ENCODE measurements around the gene TBC1D19. TPM values are rescaled to one million over a fixed set of nuclear protein-coding genes. Genes with fewer than 3 reads are reported as not detected.
"Not testable (repeated sequence)": the region's sequence is repeated elsewhere in the genome, so short reads cannot be mapped to it uniquely, and the experiment has no call there.

The TBC1D19 gene
- total and polyA plus RNA-seq, 2 experiments from 2014 or later = 18.1 to 25.0 TPM

DNA sequence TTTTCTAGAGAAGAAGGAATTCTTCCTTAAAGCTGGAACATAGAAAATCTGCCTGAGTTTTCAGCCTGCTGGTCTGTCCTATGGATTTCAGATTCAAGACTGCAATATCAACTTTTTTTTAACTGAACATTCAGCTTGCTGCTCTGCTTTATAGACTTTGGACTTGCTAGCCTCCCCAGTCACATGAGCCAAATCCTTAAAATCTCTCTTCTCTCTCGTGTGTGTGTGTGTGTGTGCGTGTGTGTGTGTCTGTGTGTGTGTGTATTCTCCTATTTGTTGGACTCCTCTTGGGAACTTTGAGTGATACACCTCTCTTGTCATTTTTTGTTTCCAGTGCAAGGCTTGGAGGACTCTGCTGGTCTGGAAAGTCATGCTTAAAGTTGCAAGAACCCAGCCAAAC lies 6.8 kb upstream of the TBC1D19 start:
- H3K9me3 ChIP-seq (ENCODE audit: low read depth) = no peaks in the 10 kb centered on the region
- peaks cover 14% of the 10 kb centered on the region for H3F3A ChIP-seq (ENCODE audit: insufficient read depth)
- in situ Hi-C loops (cut with MboI) = no loop called here

DNA sequence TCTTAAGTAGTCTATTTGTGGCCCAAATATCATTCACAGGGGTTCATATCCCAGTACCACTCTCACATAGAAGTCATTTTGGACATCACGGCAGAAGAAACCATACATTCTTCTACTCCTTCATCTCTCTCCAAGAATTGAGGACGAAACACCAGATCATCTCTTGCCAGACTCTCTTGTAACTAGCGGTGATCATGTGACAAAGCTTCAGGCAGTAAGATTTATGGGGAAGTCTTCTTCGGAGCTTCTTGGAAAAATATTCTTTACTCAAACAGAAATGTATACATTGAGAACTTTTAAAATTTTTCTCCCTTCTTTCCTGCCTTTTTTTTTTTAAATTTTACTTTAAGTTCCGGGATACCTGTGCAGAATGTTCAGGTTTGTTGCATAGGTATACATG lies 4.7 kb upstream of the TBC1D19 start:
- no peaks in the 10 kb centered on the region for H3K9me2 ChIP-seq (ENCODE audit: insufficient read depth)
- no peaks in the 10 kb centered on the region for H3K79me2 ChIP-seq (ENCODE audit: insufficient read depth)
- H3K4me1 ChIP-seq (ENCODE audit: insufficient read depth) = peaks cover 18% of the 10 kb centered on the region
- no peak overlapping the region for H2AFZ ChIP-seq
- no peak overlapping the region for H3K4me3 ChIP-seq
- H3K4me2 ChIP-seq (ENCODE audit: unreplicated experiment) = no peak overlapping the region
- H3K9ac ChIP-seq = no peak overlapping the region
- no peak for DNase-seq
- WGBS, 2 experiments (ENCODE audit: low coverage in 1 of 2, low lambda C conversion rate in 2 of 2, missing lambda C conversion rate in 2 of 2) = 80 to 88% methylated on average over 5 of the region's 5 CpGs
- no peaks in the 10 kb centered on the region for H3K36me3 ChIP-seq (ENCODE audit: low read depth)
- in situ Hi-C loops (cut with MboI) = no loop called here
- no peak overlapping the region for H3K27ac ChIP-seq
- H3F3A ChIP-seq (ENCODE audit: insufficient read depth) = peaks cover 19% of the 10 kb centered on the region
- TF ChIP-seq EZH2 (IDR thresholded peaks at IDR 0.05; ENCODE audit: insufficient read depth, poor library complexity, severe bottlenecking) = no peak
- no peak for TF ChIP-seq EZH2phosphoT487 (IDR thresholded peaks at IDR 0.05; ENCODE audit: insufficient read depth, low read depth)
- H3K9me3 ChIP-seq (ENCODE audit: low read depth) = no peaks in the 10 kb centered on the region
- H3K27me3 ChIP-seq (replicated peaks; ENCODE audit: insufficient read depth) = no peaks in the 10 kb centered on the region
- no peaks in the 10 kb centered on the region for H4K20me1 ChIP-seq (ENCODE audit: insufficient read depth)

More for the DNA sequence above, 6.8 kb upstream of the TBC1D19 start:
- TF ChIP-seq EZH2phosphoT487 (IDR thresholded peaks at IDR 0.05; ENCODE audit: insufficient read depth, low read depth) (no peak), EZH2 (IDR thresholded peaks at IDR 0.05; ENCODE audit: insufficient read depth, poor library complexity, severe bottlenecking) (no peak)
- Histone ChIP-seq H3K36me3 (ENCODE audit: low read depth) (no peaks in the 10 kb centered on the region), H3K4me3 (no peak overlapping the region), H3K9ac (no peak overlapping the region), H3K27ac (no peak overlapping the region), H3K4me2 (ENCODE audit: unreplicated experiment) (no peak overlapping the region), H4K20me1 (ENCODE audit: insufficient read depth) (no peaks in the 10 kb centered on the region), H2AFZ (no peak overlapping the region), H3K9me2 (ENCODE audit: insufficient read depth) (no peaks in the 10 kb centered on the region), H3K79me2 (ENCODE audit: insufficient read depth) (no peaks in the 10 kb centered on the region), H3K4me1 (ENCODE audit: insufficient read depth) (peaks cover 24% of the 10 kb centered on the region), H3K27me3 (replicated peaks; ENCODE audit: insufficient read depth) (no peaks in the 10 kb centered on the region)
- no peak for DNase-seq
- 69 to 76% methylated on average over 2 of the region's 2 CpGs for WGBS, 2 experiments (ENCODE audit: low coverage in 1 of 2, low lambda C conversion rate in 2 of 2, missing lambda C conversion rate in 2 of 2)

DNA sequence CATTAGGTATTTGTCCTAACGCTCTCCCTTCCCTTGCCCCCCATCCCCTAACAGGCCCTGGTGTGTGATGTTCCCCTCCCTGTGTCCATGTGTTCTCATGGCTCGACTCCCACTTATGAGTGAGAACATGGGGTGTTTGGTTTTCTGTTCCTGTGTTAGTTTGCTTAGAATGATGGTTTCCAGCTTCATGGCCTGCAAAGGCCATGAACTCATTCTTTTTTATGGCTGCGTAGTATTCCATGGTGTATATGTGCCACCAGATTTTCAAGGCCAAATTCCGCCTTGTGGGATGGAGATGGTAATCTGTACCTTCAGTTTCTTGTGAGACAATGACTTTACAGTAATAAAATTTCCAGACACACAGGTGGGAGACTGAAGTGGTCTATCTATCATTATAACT lies 2.5 kb upstream of the TBC1D19 start:
- H3K4me3 ChIP-seq; H3K27ac ChIP-seq; DNase-seq; H3K9ac ChIP-seq; H3F3A ChIP-seq (ENCODE audit: insufficient read depth); H4K20me1 ChIP-seq (ENCODE audit: insufficient read depth); H3K9me2 ChIP-seq (ENCODE audit: insufficient read depth); H3K27me3 ChIP-seq (replicated peaks; ENCODE audit: insufficient read depth); H3K9me3 ChIP-seq (ENCODE audit: low read depth); in situ Hi-C loops (cut with MboI); H3K36me3 ChIP-seq (ENCODE audit: low read depth); H2AFZ ChIP-seq; H3K4me2 ChIP-seq (ENCODE audit: unreplicated experiment); H3K4me1 ChIP-seq (ENCODE audit: insufficient read depth): not testable (repeated sequence)
- H3K79me2 ChIP-seq (ENCODE audit: insufficient read depth) = peaks cover 20% of the 10 kb centered on the region
- 89 to 90% methylated on average over 4 of the region's 4 CpGs for WGBS, 2 experiments (ENCODE audit: low coverage in 1 of 2, low lambda C conversion rate in 2 of 2, missing lambda C conversion rate in 2 of 2)

DNA sequence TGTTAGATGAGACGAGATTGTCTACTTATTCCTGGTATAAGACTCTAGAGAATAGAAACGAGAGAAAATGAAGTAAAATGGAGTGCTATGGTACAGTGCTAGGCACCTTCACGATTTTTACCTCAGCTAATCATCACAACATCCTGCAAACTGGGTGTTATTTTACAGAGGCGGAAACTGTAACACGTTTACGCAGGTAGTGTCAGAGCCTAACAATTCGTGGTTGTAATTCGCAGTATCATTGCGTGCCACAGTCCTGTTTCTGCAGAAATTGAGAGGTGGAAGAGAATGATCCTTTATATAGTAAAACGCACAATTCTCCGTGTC lies 383 bp upstream of the TBC1D19 start:
- Histone ChIP-seq H3K9me3 (ENCODE audit: low read depth) (no peaks in the 10 kb centered on the region), H3F3A (ENCODE audit: insufficient read depth) (peaks cover 4% of the 10 kb centered on the region; the same call in 1 of the 2 replicates), H3K4me1 (ENCODE audit: insufficient read depth) (no peaks in the 10 kb centered on the region; the same call in 1 of the 2 replicates), H3K4me3 (peak overlapping the region; percentile 91), H3K9me2 (ENCODE audit: insufficient read depth) (no peaks in the 10 kb centered on the region), H4K20me1 (ENCODE audit: insufficient read depth) (no peaks in the 10 kb centered on the region), H3K27ac (peak overlapping the region; percentile 74), H3K27me3 (replicated peaks; ENCODE audit: insufficient read depth) (no peaks in the 10 kb centered on the region), H3K36me3 (ENCODE audit: low read depth) (no peaks in the 10 kb centered on the region), H3K79me2 (ENCODE audit: insufficient read depth) (peaks cover 42% of the 10 kb centered on the region), H3K9ac (peak overlapping the region; percentile 82), H3K4me2 (ENCODE audit: unreplicated experiment) (peak overlapping the region; percentile 86), H2AFZ (peak overlapping the region; percentile 100)
- 2% methylated on average over 11 of the region's 11 CpGs for WGBS, 2 experiments (ENCODE audit: low coverage in 1 of 2, low lambda C conversion rate in 2 of 2, missing lambda C conversion rate in 2 of 2)
- no peak for DNase-seq
- in situ Hi-C loops (cut with MboI) = no loop called here
- no peak for TF ChIP-seq EZH2phosphoT487 (IDR thresholded peaks at IDR 0.05; ENCODE audit: insufficient read depth, low read depth)
- TF ChIP-seq EZH2 (IDR thresholded peaks at IDR 0.05; ENCODE audit: insufficient read depth, poor library complexity, severe bottlenecking) = no peak

DNA sequence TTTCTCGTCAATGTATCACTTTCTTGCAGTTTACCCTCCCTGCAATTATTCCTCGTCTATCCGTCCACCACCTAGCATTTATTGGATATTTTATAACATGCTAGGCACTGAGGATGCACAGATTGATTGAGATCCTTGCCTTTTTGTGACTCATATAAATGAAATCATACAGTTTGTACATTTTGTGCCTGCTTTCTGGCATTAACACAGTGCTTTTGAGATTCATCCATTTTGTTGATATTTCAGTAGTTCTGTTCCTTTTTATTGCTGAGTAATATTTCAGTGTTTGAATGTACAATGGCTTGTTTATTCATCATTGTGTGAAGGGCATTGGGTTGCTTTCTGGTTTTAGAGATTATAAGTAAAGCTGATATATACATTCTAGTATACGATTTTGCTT lies 841 bp downstream of the TBC1D19 start:
- H3K9ac ChIP-seq = peak overlapping the region; percentile 82
- no peaks in the 10 kb centered on the region for H3K9me2 ChIP-seq (ENCODE audit: insufficient read depth)
- H2AFZ ChIP-seq = peak overlapping the region; percentile 100
- H3K4me3 ChIP-seq = peak overlapping the region; percentile 91
- peaks cover 54% of the 10 kb centered on the region for H3K79me2 ChIP-seq (ENCODE audit: insufficient read depth)
- in situ Hi-C loops (cut with MboI) = no loop called here
- DNase-seq = peak; percentile 56
- no peaks in the 10 kb centered on the region for H3K27me3 ChIP-seq (replicated peaks; ENCODE audit: insufficient read depth)
- 2 to 4% methylated on average over 4 of the region's 4 CpGs for WGBS, 2 experiments (ENCODE audit: low coverage in 1 of 2, low lambda C conversion rate in 2 of 2, missing lambda C conversion rate in 2 of 2)
- peak overlapping the region; percentile 74 for H3K27ac ChIP-seq
- H3K36me3 ChIP-seq (ENCODE audit: low read depth) = no peaks in the 10 kb centered on the region
- H3K4me1 ChIP-seq (ENCODE audit: insufficient read depth) = no peaks in the 10 kb centered on the region; the same call in 1 of the 2 replicates
- H4K20me1 ChIP-seq (ENCODE audit: insufficient read depth) = no peaks in the 10 kb centered on the region
- no peak for TF ChIP-seq EZH2 (IDR thresholded peaks at IDR 0.05; ENCODE audit: insufficient read depth, poor library complexity, severe bottlenecking)
- H3K4me2 ChIP-seq (ENCODE audit: unreplicated experiment) = peak overlapping the region; percentile 86
- H3K9me3 ChIP-seq (ENCODE audit: low read depth) = no peaks in the 10 kb centered on the region
- H3F3A ChIP-seq (ENCODE audit: insufficient read depth) = peaks cover 4% of the 10 kb centered on the region; the same call in 1 of the 2 replicates
